H1 (cell line): ENCODE results near the gene PIK3R1. TPM values are rescaled to one million over a fixed set of nuclear protein-coding genes. Genes with fewer than 3 reads are reported as not detected.

Experiments used
- CTCF ChIA-PET: fragments of 300-600 bp; sonication (Branson Sonifier 250); formaldehyde crosslinking; loops from one replicate; lab custom pipeline; 2021; ENCODE audit not compliant: partially characterized antibody; lab: Charles Lee
- POLR2A ChIA-PET: fragments of 300-600 bp; sonication (Branson Sonifier 250); formaldehyde crosslinking; loops from one replicate; lab custom pipeline; 2021; ENCODE audit warnings: inconsistent platforms; ENCODE audit not compliant: partially characterized antibody; lab: Charles Lee
- DNase-seq, 2 experiments: peaks; one replicate each; pipeline versions ENCODE4 v3.0.0 to v3.0.0-alpha.2; 2010 to 2022; ENCODE audit warnings: low spot score in 2 of 2, low read depth in 1 of 2, mixed read lengths in 1 of 2
- FAIRE-seq: peaks from 2 replicates; lab custom pipeline; 2011; peaks lifted over from hg19 to GRCh38; lab: Jason Lieb, UNC
- H2AFZ ChIP-seq: 2 replicates; pipeline ENCODE4 v1.8.1; 2012; ENCODE audit warnings: low read length, inconsistent platforms
- H2AK5ac ChIP-seq: 2 replicates; pipeline ENCODE4 v1.6.1; 2013; ENCODE audit warnings: low read depth, low read length
- H2BK120ac ChIP-seq: replicated peaks from 2 replicates; pipeline ENCODE3; 2013; ENCODE audit warnings: low read depth, low read length, inconsistent platforms
- H2BK12ac ChIP-seq: 2 replicates; pipeline ENCODE4 v1.6.1; 2013; ENCODE audit warnings: low read depth, low read length
- H2BK15ac ChIP-seq: 2 replicates; pipeline ENCODE4 v1.6.1; 2013; ENCODE audit warnings: low read length
- H2BK20ac ChIP-seq: 2 replicates; pipeline ENCODE4 v1.6.1; 2013; ENCODE audit warnings: low read length
- H2BK5ac ChIP-seq: 2 replicates; pipeline ENCODE4 v1.6.1; 2013; ENCODE audit warnings: low read depth, low read length
- H3K14ac ChIP-seq: 2 replicates; pipeline ENCODE4 v1.6.1; 2013; ENCODE audit warnings: inconsistent platforms; ENCODE audit not compliant: insufficient read length
- H3K18ac ChIP-seq: 2 replicates; pipeline ENCODE4 v1.6.1; 2013; ENCODE audit warnings: low read length; ENCODE audit errors: extremely low read depth
- H3K23ac ChIP-seq: 2 replicates; pipeline ENCODE4 v1.6.1; 2013; ENCODE audit warnings: inconsistent platforms; ENCODE audit not compliant: insufficient read length
- H3K23me2 ChIP-seq: 2 replicates; pipeline ENCODE4 v1.6.1; 2013; ENCODE audit warnings: low read depth, low read length
- H3K27ac ChIP-seq: 2 replicates; pipeline ENCODE4 v1.6.1; 2011; ENCODE audit warnings: low read depth, low read length, inconsistent platforms
- H3K27me3 ChIP-seq, 4 experiments: replicated peaks in 1 of 4; 1 replicate in 1 of 4; 2 replicates in 3 of 4; pipeline versions ENCODE4 v1.6.1 to v1.8.1; 2011 to 2013; ENCODE audit warnings: low read length in 3 of 4, mild to moderate bottlenecking in 3 of 4, inconsistent platforms in 2 of 4, mixed read lengths in 2 of 4, moderate library complexity in 1 of 4; ENCODE audit not compliant: control insufficient read depth in 3 of 4, insufficient read depth in 3 of 4; ENCODE audit errors: extremely low read depth in 1 of 4
- H3K36me3 ChIP-seq, 4 experiments: 2 replicates each; pipeline versions ENCODE4 v1.6.1 to v1.8.1; 2011 to 2013; ENCODE audit warnings: mild to moderate bottlenecking in 4 of 4, low read length in 3 of 4, moderate library complexity in 2 of 4, control low read depth in 1 of 4, inconsistent platforms in 1 of 4; ENCODE audit not compliant: insufficient read depth in 4 of 4, control insufficient read depth in 2 of 4
- H3K4ac ChIP-seq: replicated peaks from 2 replicates; pipeline ENCODE3; 2013; ENCODE audit warnings: low read length, low read depth, mixed read lengths, inconsistent platforms; ENCODE audit not compliant: insufficient read length
- H3K4me1 ChIP-seq, 4 experiments: replicated peaks in 1 of 4; 1 replicate in 1 of 4; 2 replicates in 3 of 4; pipeline versions ENCODE4 v1.6.1 to v1.8.1; 2011 to 2013; ENCODE audit warnings: low read length in 3 of 4, inconsistent platforms in 2 of 4, mixed read lengths in 1 of 4; ENCODE audit not compliant: insufficient read depth in 4 of 4, control insufficient read depth in 3 of 4
- H3K4me2 ChIP-seq, 2 experiments: 2 replicates each; pipeline versions ENCODE4 v1.6.1 to v1.8.1; 2011 to 2013; ENCODE audit warnings: low read depth in 2 of 2, low read length in 2 of 2, control low read depth in 1 of 2, inconsistent platforms in 1 of 2, mild to moderate bottlenecking in 1 of 2; ENCODE audit not compliant: insufficient read depth in 1 of 2
- H3K4me3 ChIP-seq, 4 experiments: fragments of 200-600, 300-600 bp in 1 of 4; sonication (generic), shearing (Covaris generic), sonication (Bioruptor Twin) in 1 of 4; 2 replicates each; pipeline versions ENCODE4 v1.5.1 to v1.8.1; 2011 to 2016; ENCODE audit warnings: low read length in 4 of 4, low read depth in 3 of 4, control low read depth in 2 of 4, inconsistent platforms in 2 of 4, mild to moderate bottlenecking in 2 of 4, mixed read lengths in 1 of 4, moderate library complexity in 1 of 4; ENCODE audit not compliant: insufficient read depth in 2 of 4; ENCODE audit errors: extremely low read depth in 1 of 4
- H3K56ac ChIP-seq: replicated peaks from 2 replicates; pipeline ENCODE3; 2013; ENCODE audit warnings: low read depth, mild to moderate bottlenecking, mixed read lengths, low read length, inconsistent platforms; ENCODE audit not compliant: insufficient read length
- H3K79me1 ChIP-seq: 2 replicates; pipeline ENCODE4 v1.6.1; 2013; ENCODE audit warnings: low read depth, low read length, control low read depth
- H3K79me2 ChIP-seq, 2 experiments: 2 replicates each; pipeline versions ENCODE4 v1.6.1 to v1.8.1; 2012 to 2013; ENCODE audit warnings: low read length in 2 of 2, mild to moderate bottlenecking in 2 of 2, inconsistent platforms in 1 of 2; ENCODE audit not compliant: insufficient read depth in 2 of 2, control insufficient read depth in 1 of 2
- H3K9ac ChIP-seq, 4 experiments: replicated peaks in 1 of 4; 1 replicate in 1 of 4; 2 replicates in 3 of 4; pipeline versions ENCODE4 v1.6.1 to v1.8.1; 2011 to 2013; ENCODE audit warnings: low read depth in 3 of 4, low read length in 3 of 4, control low read depth in 2 of 4, mild to moderate bottlenecking in 2 of 4, moderate library complexity in 2 of 4, inconsistent platforms in 1 of 4; ENCODE audit errors: extremely low read depth in 1 of 4
- H3K9me3 ChIP-seq, 2 experiments: 2 replicates each; pipeline versions ENCODE4 v1.6.1 to v1.8.1; 2012 to 2013; ENCODE audit warnings: mild to moderate bottlenecking in 2 of 2, moderate library complexity in 2 of 2, control low read depth in 1 of 2, inconsistent platforms in 1 of 2, low read depth in 1 of 2, low read length in 1 of 2, mixed read lengths in 1 of 2; ENCODE audit not compliant: insufficient read depth in 2 of 2
- H4K20me1 ChIP-seq, 2 experiments: replicated peaks in 1 of 2; 2 replicates each; pipeline versions ENCODE3 to v1.8.1; 2011 to 2013; ENCODE audit warnings: inconsistent platforms in 2 of 2, low read length in 2 of 2, mild to moderate bottlenecking in 1 of 2; ENCODE audit not compliant: insufficient read depth in 2 of 2, control insufficient read depth in 1 of 2
- H4K5ac ChIP-seq: 2 replicates; pipeline ENCODE4 v1.6.1; 2013; ENCODE audit warnings: low read length, low read depth, mixed read lengths, inconsistent platforms; ENCODE audit not compliant: insufficient read length
- H4K8ac ChIP-seq: 2 replicates; pipeline ENCODE4 v1.8.0; 2013; ENCODE audit warnings: mild to moderate bottlenecking, moderate library complexity, low read length, inconsistent platforms; ENCODE audit not compliant: insufficient read depth; ENCODE audit errors: extremely low read depth
- H4K91ac ChIP-seq: replicated peaks from 2 replicates; pipeline ENCODE3; 2013; ENCODE audit warnings: low read length, mixed read lengths, inconsistent platforms; ENCODE audit not compliant: insufficient read length
- ASH2L ChIP-seq: fragments of 200-600, 300-600 bp; sonication (generic); IDR thresholded peaks from one replicate; pipeline ENCODE4 v1.7.1; 2017; ENCODE audit warnings: low read length
- WGBS, 2 experiments: shearing (Covaris generic) in 1 of 2; methylation state at CpG; one replicate each; pipeline versions ENCODE4 v1.1.6 to v1.1.7; 2013 to 2015; ENCODE audit warnings: low lambda C conversion rate in 2 of 2, mixed read lengths in 2 of 2, inconsistent platforms in 1 of 2, low coverage in 1 of 2, missing lambda C conversion rate in 1 of 2; ENCODE audit not compliant: insufficient replicate concordance in 2 of 2, insufficient coverage in 1 of 2, insufficient read length in 1 of 2; ENCODE audit errors: extremely low coverage in 1 of 2, missing lambda C conversion rate in 1 of 2; 5-methylcytosine and 5-hydroxymethylcytosine counted together
- polyA plus RNA-seq, 7 experiments: library from polyadenylated mRNA; depleted of rRNA in 3 of 7; stranded (reverse) in 5 of 7; unstranded in 2 of 7; fragments of >200 nt in 5 of 7; fragments of 200-250 nt in 2 of 7; gene quantifications; 1 replicate in 5 of 7; 2 replicates in 1 of 7; 4 replicates in 1 of 7; pipeline versions ENCODE4 v1.2.1 to v1.2.3, GENCODE V29; 2011 to 2013; ENCODE audit warnings: missing spikeins in 2 of 7, mixed read lengths in 2 of 7
- total RNA-seq: library from RNA; stranded (reverse); fragmentation: NEBNext Ultra II Directional; extraction: Animal tissue kit (Norgen Biotek cat#: 25700); gene quantifications from 2 replicates; pipeline ENCODE4 v1.2.1, GENCODE V29; 2021

The PIK3R1 gene
- total and polyA plus RNA-seq, 2 of the 8 experiments (the other 6 are each of a cell fraction or from before 2014, with no cell fraction given), result 2.3 to 13.7 TPM

GRCh38 chr5:68260467-68260866 lies 44.9 kb downstream of the PIK3R1 start:
- no peak overlapping the region for H3K4me2 ChIP-seq
- H2BK12ac ChIP-seq, result no peak overlapping the region
- no peak overlapping the region for H3K18ac ChIP-seq
- POLR2A ChIA-PET, result no interaction called here
- H2BK20ac ChIP-seq, result no peak overlapping the region
- no peak overlapping the region for H4K5ac ChIP-seq
- H4K8ac ChIP-seq, result no peak overlapping the region
- no peak overlapping the region for H3K23ac ChIP-seq
- no peak overlapping the region for H3K9ac ChIP-seq
- H2BK15ac ChIP-seq, result no peak overlapping the region
- no peaks in the 10 kb centered on the region for H3K79me1 ChIP-seq
- no peaks in the 10 kb centered on the region for H3K4me1 ChIP-seq
- H3K36me3 ChIP-seq, result no peaks in the 10 kb centered on the region
- H4K20me1 ChIP-seq, result no peaks in the 10 kb centered on the region
- H3K9me3 ChIP-seq, result peaks cover 0 to 2% of the 10 kb centered on the region in 2 experiments; a peak in 1 of 4 replicates
- H3K27ac ChIP-seq, result no peak overlapping the region
- H3K79me2 ChIP-seq, result no peaks in the 10 kb centered on the region
- TF ChIP-seq ASH2L, result no peak
- TF ChIP-seq, all 59 proteins: peak for 0
- H3K27me3 ChIP-seq, result no peaks in the 10 kb centered on the region
- no peaks in the 10 kb centered on the region for H3K23me2 ChIP-seq
- no peak overlapping the region for H4K91ac ChIP-seq
- CTCF ChIA-PET, result no interaction called here
- WGBS, 2 experiments, result 89% methylated on average over 3 of the region's 3 CpGs; no CpG with 5 or more reads in 1 of the 2 experiments
- H2BK120ac ChIP-seq, result no peak overlapping the region
- H3K4me3 ChIP-seq, result no peak overlapping the region
- H2BK5ac ChIP-seq, result no peak overlapping the region
- no peak for FAIRE-seq
- H3K4ac ChIP-seq, result no peak overlapping the region
- H2AK5ac ChIP-seq, result no peak overlapping the region
- no peak overlapping the region for H2AFZ ChIP-seq
- H3K14ac ChIP-seq, result no peak overlapping the region
- no peak overlapping the region for H3K56ac ChIP-seq
- no peak for DNase-seq
